Peyer's patch (tissue), 4 donors: ENCODE results near the gene SEMA5A.

Source experiments
- POLR2A ChIP-seq, 2 donors: fragments of 450-650 bp; IDR thresholded peaks; one replicate each; pipeline ENCODE4 v1.5.1; 2017; ENCODE audit warnings: antibody characterized with exemption in 2 of 2, mild to moderate bottlenecking in 2 of 2, moderate library complexity in 2 of 2
- TF ChIP-seq, protein P1 (sequence below), 6 experiments: fragments of 450-650 bp in 4 of 6; fragments of 200-600 bp in 2 of 6; sonication (generic) in 1 of 6; IDR thresholded peaks; one replicate each; pipeline ENCODE4 v1.5.1; 2017 to 2019; ENCODE audit warnings: antibody characterized with exemption in 6 of 6, mild to moderate bottlenecking in 3 of 6, moderate library complexity in 1 of 6

DNA sequence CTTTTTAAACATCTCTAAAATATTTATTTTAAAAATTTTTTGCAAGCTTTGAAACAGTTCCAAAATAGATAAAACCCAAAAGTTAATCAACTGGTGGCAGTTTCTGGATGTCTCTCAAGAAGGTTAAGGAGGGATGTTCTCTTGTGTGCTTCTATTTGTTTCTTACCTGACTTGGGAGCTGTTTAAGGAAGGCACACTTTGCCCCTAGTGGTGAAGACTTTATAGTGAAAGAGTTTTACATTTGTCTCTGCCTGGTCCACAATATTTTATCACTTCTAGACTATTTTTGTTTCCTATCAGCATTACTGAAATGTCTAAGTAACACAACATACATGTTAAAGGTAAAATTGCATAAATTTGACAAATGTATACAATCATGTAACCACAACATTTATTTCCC lies 552.8 kb downstream of the SEMA5A start:
- TF ChIP-seq, protein P1, sequence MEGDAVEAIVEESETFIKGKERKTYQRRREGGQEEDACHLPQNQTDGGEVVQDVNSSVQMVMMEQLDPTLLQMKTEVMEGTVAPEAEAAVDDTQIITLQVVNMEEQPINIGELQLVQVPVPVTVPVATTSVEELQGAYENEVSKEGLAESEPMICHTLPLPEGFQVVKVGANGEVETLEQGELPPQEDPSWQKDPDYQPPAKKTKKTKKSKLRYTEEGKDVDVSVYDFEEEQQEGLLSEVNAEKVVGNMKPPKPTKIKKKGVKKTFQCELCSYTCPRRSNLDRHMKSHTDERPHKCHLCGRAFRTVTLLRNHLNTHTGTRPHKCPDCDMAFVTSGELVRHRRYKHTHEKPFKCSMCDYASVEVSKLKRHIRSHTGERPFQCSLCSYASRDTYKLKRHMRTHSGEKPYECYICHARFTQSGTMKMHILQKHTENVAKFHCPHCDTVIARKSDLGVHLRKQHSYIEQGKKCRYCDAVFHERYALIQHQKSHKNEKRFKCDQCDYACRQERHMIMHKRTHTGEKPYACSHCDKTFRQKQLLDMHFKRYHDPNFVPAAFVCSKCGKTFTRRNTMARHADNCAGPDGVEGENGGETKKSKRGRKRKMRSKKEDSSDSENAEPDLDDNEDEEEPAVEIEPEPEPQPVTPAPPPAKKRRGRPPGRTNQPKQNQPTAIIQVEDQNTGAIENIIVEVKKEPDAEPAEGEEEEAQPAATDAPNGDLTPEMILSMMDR (IDR thresholded peaks at IDR 0.05) = peak in 3 of 6 experiments; percentile 26 to 42 (median 39)
- TF ChIP-seq POLR2A (IDR thresholded peaks at IDR 0.05) = no peak
